A673 (cell line): Measurements from ENCODE around the gene PGC. TPM values are rescaled to one million over a fixed set of nuclear protein-coding genes. Genes with fewer than 3 reads are reported as not detected.

Experiments used
- BruUV-seq: library from RNA; stranded (reverse); fragments of 400-500 nt; replicated peaks from 2 replicates; lab custom pipeline; 2021; lab: Mats Ljungman, UMichigan
- CTCF ChIA-PET: fragments of 300-600 bp; sonication (Branson Sonifier 250); formaldehyde crosslinking; loops from one replicate; lab custom pipeline; 2022; ENCODE audit warnings: antibody characterized with exemption; lab: Charles Lee
- POLR2A ChIA-PET: fragments of 300-600 bp; sonication (Branson Sonifier 250); formaldehyde crosslinking; loops from one replicate; lab custom pipeline; 2022; ENCODE audit warnings: antibody characterized with exemption; ENCODE audit not compliant: low non-redundant PET; lab: Charles Lee
- DNase-seq: peaks from one replicate; pipeline ENCODE4 v3.0.0-alpha.2; 2015; ENCODE audit warnings: low spot score
- H3K27ac ChIP-seq: fragments of 200-600 bp; sonication (generic); 2 replicates; pipeline ENCODE4 v1.5.1; 2016; ENCODE audit warnings: mixed run types, low read depth, mild to moderate bottlenecking, mixed read lengths, antibody characterized with exemption, low read length; ENCODE audit not compliant: poor library complexity, severe bottlenecking
- H3K27me3 ChIP-seq: fragments of 200-600 bp; sonication (generic); replicated peaks from 2 replicates; pipeline ENCODE4 v1.6.1; 2017; ENCODE audit warnings: mixed run types, low read depth, mild to moderate bottlenecking, mixed read lengths, antibody characterized with exemption, low read length; ENCODE audit not compliant: insufficient read depth, poor library complexity
- H3K36me3 ChIP-seq: fragments of 200-600 bp; sonication (generic); 2 replicates; pipeline ENCODE4 v1.6.1; 2016; ENCODE audit warnings: mixed run types, mild to moderate bottlenecking, mixed read lengths, antibody characterized with exemption, low read length; ENCODE audit not compliant: insufficient read depth, poor library complexity, severe bottlenecking
- H3K4me1 ChIP-seq: fragments of 200-600 bp; sonication (generic); 2 replicates; pipeline ENCODE4 v1.6.1; 2017; ENCODE audit warnings: mixed run types, mild to moderate bottlenecking, mixed read lengths, antibody characterized with exemption, low read length; ENCODE audit not compliant: insufficient read depth, poor library complexity, severe bottlenecking
- H3K4me3 ChIP-seq: fragments of 200-600 bp; sonication (generic); 2 replicates; pipeline ENCODE4 v1.5.1; 2016; ENCODE audit warnings: low read depth, mixed run types, mild to moderate bottlenecking, mixed read lengths, low read length; ENCODE audit not compliant: poor library complexity, severe bottlenecking
- H3K9me3 ChIP-seq: fragments of 200-600 bp; sonication (generic); 2 replicates; pipeline ENCODE4 v1.6.1; 2016; ENCODE audit warnings: mixed run types, low read depth, mild to moderate bottlenecking, mixed read lengths, antibody characterized with exemption, low read length; ENCODE audit not compliant: poor library complexity, severe bottlenecking
- CTCF ChIP-seq: fragments of 300-800, 200-600 bp; sonication (generic); conservative IDR thresholded peaks from 2 replicates; pipeline ENCODE4 v1.5.1; 2017; ENCODE audit warnings: low read depth, mild to moderate bottlenecking, antibody characterized with exemption, low read length, moderate library complexity, mixed read lengths
- EZH2 ChIP-seq: fragments of 200-600 bp; sonication (generic); IDR thresholded peaks from 2 replicates; pipeline ENCODE4 v1.6.1; 2017; ENCODE audit warnings: borderline replicate concordance, low read depth, mild to moderate bottlenecking, mixed read lengths, antibody characterized with exemption, low read length; ENCODE audit not compliant: poor library complexity, severe bottlenecking
- intact Hi-C: fragments of 100-400 bp; cut with micrococcal nuclease; formaldehyde crosslinking; loops from one replicate; pipeline ENCODE4 v1.10.0; 2022; ENCODE audit not compliant: unreplicated experiment
- total RNA-seq: library from RNA; stranded (reverse); gene quantifications from 2 replicates; pipeline ENCODE4 v1.2.3, GENCODE V29; 2021

PGC gene
- total RNA-seq, 1 experiment from 2014 or later, result not detected

DNA sequence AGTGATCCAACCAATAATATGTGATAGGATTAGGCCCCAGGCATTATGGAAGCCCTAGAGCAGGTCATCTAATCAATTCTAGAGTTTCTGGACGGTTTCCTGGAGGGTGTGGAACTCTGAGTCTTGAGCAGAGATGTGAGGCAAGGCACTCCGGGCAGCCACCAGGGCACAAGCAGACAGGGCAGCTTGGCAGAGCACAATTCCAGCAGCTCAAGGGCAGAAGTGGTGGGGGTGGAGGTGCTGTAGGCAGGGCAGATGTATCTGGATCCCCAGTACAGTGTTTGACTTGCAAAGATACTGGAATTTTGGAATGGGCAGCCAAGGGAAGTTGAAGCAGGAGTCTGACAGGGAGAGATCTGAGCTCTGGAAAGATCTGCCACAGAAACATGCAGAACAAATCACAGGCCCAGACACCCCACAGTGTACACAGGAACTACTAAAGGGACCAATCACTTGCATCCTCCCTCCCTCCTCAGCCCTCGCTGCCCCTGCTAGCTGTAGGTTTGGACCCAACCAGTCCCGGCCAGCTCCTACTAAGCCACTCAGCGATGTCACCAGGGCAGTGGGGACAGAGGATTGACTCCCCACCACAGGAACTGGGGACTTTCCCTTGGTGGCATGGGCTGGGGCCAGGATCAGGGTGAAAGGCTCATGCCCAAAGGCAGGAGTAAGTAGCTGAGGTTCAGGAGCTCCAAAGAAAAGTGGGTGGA is 58.8 kb downstream of the PGC start:
- intact Hi-C loops, result loop anchor here (10.0 kb wide), 1 partner anchor 356 kb away; no protein-coding TSS in a partner anchor
- H3K4me1 ChIP-seq, result peaks cover 1% of the 10 kb centered on the region
- TF ChIP-seq EZH2, result no peak
- no peak for TF ChIP-seq CTCF
- ChIA-PET POLR2A (interaction anchor here (0.5 kb wide), 1 partner anchor 143 kb away, joined by 6 read pairs; no protein-coding TSS in a partner anchor), CTCF (interaction anchor here (0.7 kb wide), 1 partner anchor 320 kb away, joined by 3 read pairs; no protein-coding TSS in a partner anchor)
- no peaks in the 10 kb centered on the region for H3K27me3 ChIP-seq
- DNase-seq, result no peak
- no peak overlapping the region for H3K4me3 ChIP-seq
- no peak overlapping the region for H3K27ac ChIP-seq
- no peaks in the 10 kb centered on the region for H3K9me3 ChIP-seq
- H3K36me3 ChIP-seq, result no peaks in the 10 kb centered on the region
- BruUV-seq, result no TSS peak

- ChIA-PET CTCF (interaction anchor here (0.7 kb wide), 1 partner anchor 320 kb away, joined by 3 read pairs; no protein-coding TSS in a partner anchor), POLR2A (no interaction called here)
- no peak overlapping the region for H3K27ac ChIP-seq
- no TSS peak for BruUV-seq
- TF ChIP-seq EZH2, result no peak
- TF ChIP-seq CTCF, result no peak
- no peak overlapping the region for H3K4me3 ChIP-seq
- peaks cover 9% of the 10 kb centered on the region for H3K4me1 ChIP-seq
- DNase-seq, result no peak
- intact Hi-C loops, result loop anchor here (10.0 kb wide), 1 partner anchor 357 kb away; no protein-coding TSS in a partner anchor
- H3K27me3 ChIP-seq, result no peaks in the 10 kb centered on the region
- H3K9me3 ChIP-seq, result no peaks in the 10 kb centered on the region
- no peaks in the 10 kb centered on the region for H3K36me3 ChIP-seq
Measured at GRCh38 chr6:41687501-41688175, 59.6 kb downstream of the PGC start.

Other genes with a start within 250 kb of the PGC start
- 53.9 and 56.7 TPM in 2 replicates for gene FOXP4, start 201.0 kb downstream of the PGC start, total RNA-seq
- gene MDFI, start 108.9 kb downstream of the PGC start, total RNA-seq, result 342 and 346 TPM in 2 replicates
- gene TFEB, start 11.8 kb downstream of the PGC start, total RNA-seq, result 1.8 and 2.8 TPM in 2 replicates
- 3.0 and 5.5 TPM in 2 replicates for gene FRS3, start 32.5 kb upstream of the PGC start, total RNA-seq
- 1.9 TPM in 1 of 2 replicates, not detected in the other for gene PRICKLE4, start 33.4 kb upstream of the PGC start, total RNA-seq
- 197 and 206 TPM in 2 replicates for gene TOMM6, start 40.3 kb upstream of the PGC start, total RNA-seq
- gene USP49, start 148.0 kb upstream of the PGC start, total RNA-seq, result 10.5 and 13.0 TPM in 2 replicates
- gene MED20, start 173.7 kb upstream of the PGC start, total RNA-seq, result 31.8 and 39.0 TPM in 2 replicates
- 76.5 and 89.7 TPM in 2 replicates for gene BYSL, start 174.1 kb upstream of the PGC start, total RNA-seq
- 31.9 and 39.9 TPM in 2 replicates for gene CCND3, start 194.4 kb upstream of the PGC start, total RNA-seq